Transverse colon (tissue), 3 donors: Measurements from ENCODE around the gene THUMPD2.

Experiments
- CTCF ChIP-seq, 5 experiments: fragments of 200-600 bp in 3 of 5; fragments of 450-650 bp in 2 of 5; sonication (generic) in 3 of 5; IDR thresholded peaks; 1 replicate in 2 of 5; 2 replicates in 3 of 5; pipeline ENCODE4 v1.5.1; 2016 to 2017; ENCODE audit warnings: antibody characterized with exemption in 5 of 5, inconsistent platforms in 3 of 5, mild to moderate bottlenecking in 2 of 5, moderate library complexity in 1 of 5
- POLR2A ChIP-seq: fragments of 450-650 bp; IDR thresholded peaks from one replicate; pipeline ENCODE4 v1.6.1; 2016; ENCODE audit warnings: antibody characterized with exemption, mild to moderate bottlenecking, moderate library complexity

DNA sequence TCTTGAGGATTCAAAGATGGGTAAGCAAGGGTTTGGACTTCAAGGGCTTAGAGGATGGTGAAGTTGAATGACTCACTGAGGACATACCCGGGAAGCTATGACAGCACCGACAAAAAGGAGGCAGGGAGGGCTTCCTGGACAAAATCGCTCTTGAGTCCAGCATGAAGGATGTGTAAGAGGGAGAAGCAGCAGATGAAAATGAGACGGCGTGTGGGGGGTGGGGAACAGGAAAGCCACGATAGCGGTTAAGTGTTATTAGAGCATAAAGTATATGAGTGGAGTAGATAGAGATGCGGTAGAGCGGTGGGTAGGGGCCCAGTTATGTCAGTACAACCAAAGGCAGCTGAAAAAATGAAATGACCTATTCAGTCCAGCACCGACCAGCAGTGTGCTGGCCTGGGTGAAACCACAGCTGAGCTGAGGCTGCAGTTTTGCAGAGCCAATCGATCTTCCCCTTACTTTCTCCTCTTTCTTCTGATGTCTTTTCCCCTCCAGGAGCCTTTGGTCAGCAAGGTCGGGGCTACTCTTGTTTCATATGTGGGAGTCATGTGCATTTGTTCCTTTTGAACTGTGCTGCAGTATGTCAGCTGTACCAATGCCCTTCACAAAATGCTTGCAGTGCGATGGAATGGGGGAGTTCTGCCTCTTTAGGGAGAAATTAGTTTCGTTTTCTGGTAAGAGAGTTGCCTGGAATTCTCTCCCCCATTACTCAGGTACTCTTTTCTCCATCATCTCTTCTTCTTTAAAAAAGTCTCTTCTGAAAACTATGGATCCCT lies 2.0 kb upstream of the THUMPD2 start:
- TF ChIP-seq POLR2A = no peak
- no peak for TF ChIP-seq CTCF (IDR thresholded peaks at IDR 0.05)
